ENCODE data around the gene HS1BP3. TPM values are rescaled to one million over a fixed set of nuclear protein-coding genes. Genes with fewer than 3 reads are reported as not detected.

Gene HS1BP3
- total RNA-seq, 1 donor from 2014 or later: 16.5 TPM

DNA sequence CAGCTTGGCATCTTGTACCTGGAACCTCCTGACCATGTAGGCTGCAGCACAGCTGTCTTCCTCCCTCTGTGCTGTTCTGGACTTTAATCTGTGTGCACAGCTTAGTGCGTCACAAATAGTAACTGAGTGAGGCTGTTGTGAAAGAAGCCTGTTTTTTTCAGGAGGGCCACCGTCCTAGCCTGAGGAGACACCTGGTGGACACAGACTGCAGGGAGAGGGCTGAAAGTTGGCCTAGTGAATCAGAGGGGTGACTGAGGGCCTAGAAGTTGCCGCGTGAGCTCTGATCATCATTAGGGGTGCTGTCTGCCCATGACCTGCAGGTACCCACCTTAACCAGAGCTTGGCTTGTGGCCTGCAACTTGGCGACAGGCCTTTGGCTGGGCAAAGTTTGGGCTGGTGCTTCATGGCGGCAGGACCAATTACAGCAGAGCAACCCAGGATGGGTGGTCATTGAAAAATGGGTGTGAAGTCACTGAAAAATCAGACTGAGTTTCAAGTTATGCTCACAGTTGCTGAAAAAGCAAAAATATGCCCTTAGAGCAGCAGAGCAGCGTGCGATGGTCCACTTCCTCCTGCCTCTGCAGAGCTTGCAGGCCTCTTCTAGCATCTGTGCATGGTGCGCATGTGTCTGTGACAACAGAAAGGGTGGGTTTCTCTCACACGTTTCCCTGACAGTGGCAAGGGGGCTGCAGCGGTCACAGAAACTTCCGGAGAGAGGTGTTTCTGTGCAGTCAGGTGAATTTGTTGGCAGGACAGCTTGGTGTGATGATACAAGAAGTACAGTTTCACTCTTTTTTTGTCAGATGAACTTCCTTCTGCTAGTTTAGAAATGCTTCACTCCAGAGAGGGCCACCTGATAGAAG, 25.7 kb upstream of the HS1BP3 start:
- no peaks in the 10 kb centered on the region for H3K9me3 Mint-ChIP-seq (ENCODE audit: low read depth)
- H3K36me3 Mint-ChIP-seq (ENCODE audit: insufficient read depth): no peaks in the 10 kb centered on the region
- no peaks in the 10 kb centered on the region for H3K4me1 Mint-ChIP-seq (ENCODE audit: low read depth)
- H3K4me3 Mint-ChIP-seq (ENCODE audit: low read depth): no peak overlapping the region
- H3K27ac Mint-ChIP-seq: no peak overlapping the region
- DNase-seq (ENCODE audit: low spot score, unreplicated experiment): no peak
- TF ChIP-seq, protein P1, sequence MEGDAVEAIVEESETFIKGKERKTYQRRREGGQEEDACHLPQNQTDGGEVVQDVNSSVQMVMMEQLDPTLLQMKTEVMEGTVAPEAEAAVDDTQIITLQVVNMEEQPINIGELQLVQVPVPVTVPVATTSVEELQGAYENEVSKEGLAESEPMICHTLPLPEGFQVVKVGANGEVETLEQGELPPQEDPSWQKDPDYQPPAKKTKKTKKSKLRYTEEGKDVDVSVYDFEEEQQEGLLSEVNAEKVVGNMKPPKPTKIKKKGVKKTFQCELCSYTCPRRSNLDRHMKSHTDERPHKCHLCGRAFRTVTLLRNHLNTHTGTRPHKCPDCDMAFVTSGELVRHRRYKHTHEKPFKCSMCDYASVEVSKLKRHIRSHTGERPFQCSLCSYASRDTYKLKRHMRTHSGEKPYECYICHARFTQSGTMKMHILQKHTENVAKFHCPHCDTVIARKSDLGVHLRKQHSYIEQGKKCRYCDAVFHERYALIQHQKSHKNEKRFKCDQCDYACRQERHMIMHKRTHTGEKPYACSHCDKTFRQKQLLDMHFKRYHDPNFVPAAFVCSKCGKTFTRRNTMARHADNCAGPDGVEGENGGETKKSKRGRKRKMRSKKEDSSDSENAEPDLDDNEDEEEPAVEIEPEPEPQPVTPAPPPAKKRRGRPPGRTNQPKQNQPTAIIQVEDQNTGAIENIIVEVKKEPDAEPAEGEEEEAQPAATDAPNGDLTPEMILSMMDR (IDR thresholded peaks at IDR 0.05; ENCODE audit: unreplicated experiment): peak; percentile 21
- H3K27me3 Mint-ChIP-seq: peaks cover 42% of the 10 kb centered on the region

DNA sequence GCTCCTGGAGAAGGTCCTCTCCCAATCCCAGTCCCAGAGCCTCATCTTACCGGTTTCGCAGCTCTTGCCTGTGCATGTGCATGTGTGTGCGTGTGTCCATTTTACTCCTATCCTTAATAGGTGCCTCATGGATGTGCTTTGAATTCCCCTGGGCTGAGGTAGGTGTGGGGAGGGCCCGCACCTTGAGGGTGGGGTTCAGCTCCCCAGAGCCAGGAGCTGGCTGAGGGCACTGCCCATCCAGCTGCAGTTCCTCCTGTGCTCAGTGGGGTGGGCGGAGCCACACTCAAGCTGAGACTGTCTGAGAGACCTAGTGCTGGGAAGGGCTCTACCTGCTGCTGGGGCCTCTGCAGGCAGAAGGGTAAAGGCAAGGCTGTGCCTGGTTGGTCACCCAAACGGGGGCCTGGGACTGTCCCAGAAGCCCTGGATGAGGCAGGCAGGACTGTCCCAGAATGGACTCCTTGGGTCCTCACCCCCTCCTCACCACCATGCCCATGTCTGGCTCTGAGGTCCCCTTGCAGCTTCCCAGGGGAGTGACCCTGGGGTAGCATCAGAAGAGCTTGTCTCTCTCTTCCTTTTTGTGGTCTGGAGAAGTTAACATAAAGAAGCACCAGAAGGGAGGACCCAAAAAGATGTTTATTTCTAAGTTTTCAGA, 24.9 kb upstream of the HS1BP3 start:
- DNase-seq (ENCODE audit: low spot score, unreplicated experiment): no peak
- Mint-ChIP-seq H3K4me3 (ENCODE audit: low read depth) (no peak overlapping the region), H3K36me3 (ENCODE audit: insufficient read depth) (no peaks in the 10 kb centered on the region), H3K4me1 (ENCODE audit: low read depth) (no peaks in the 10 kb centered on the region), H3K9me3 (ENCODE audit: low read depth) (no peaks in the 10 kb centered on the region), H3K27ac (peak overlapping the region; percentile 67), H3K27me3 (peaks cover 48% of the 10 kb centered on the region)
- TF ChIP-seq, protein P1 (IDR thresholded peaks at IDR 0.05; ENCODE audit: unreplicated experiment): no peak

DNA sequence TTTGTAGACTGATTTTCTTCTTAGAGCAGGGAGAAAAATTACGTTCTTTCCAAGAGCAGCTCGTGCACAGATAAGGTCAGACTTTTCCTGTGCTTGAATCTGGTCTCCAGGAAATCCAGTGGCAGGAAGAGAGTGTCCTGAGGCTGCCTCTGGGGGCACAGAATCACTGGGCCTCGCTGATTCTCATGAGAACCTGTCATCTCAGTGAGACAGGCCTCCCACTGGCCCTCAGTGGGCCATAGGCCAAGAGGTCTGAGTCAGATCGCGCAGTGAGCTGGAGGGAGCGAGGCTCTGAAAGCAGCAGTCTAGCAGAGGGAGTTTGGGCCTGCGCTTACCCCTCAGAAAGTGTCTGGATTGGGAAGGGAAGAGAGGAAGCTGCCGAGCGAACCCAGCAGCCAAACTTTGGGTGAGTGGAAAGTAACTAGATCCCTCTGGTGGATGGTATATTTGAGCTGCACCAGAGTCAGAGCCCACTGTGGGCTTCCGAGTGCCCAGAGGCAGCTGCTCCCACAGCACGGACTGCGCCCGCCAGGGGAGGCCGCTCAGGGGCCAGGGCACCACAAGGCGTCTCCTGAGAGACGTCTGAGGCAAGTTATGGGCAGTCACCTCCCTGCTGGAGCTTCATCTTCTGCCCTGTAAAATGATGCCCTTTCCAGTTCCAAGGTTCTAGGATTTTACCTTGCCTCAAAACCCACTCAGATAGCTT, 24.2 kb upstream of the HS1BP3 start:
- no peaks in the 10 kb centered on the region for H3K36me3 Mint-ChIP-seq (ENCODE audit: insufficient read depth)
- TF ChIP-seq, protein P1 (IDR thresholded peaks at IDR 0.05; ENCODE audit: unreplicated experiment): no peak
- no peak overlapping the region for H3K4me3 Mint-ChIP-seq (ENCODE audit: low read depth)
- H3K27ac Mint-ChIP-seq: no peak overlapping the region
- peaks cover 52% of the 10 kb centered on the region for H3K27me3 Mint-ChIP-seq
- no peaks in the 10 kb centered on the region for H3K9me3 Mint-ChIP-seq (ENCODE audit: low read depth)
- DNase-seq (ENCODE audit: low spot score, unreplicated experiment): no peak
- H3K4me1 Mint-ChIP-seq (ENCODE audit: low read depth): no peaks in the 10 kb centered on the region

DNA sequence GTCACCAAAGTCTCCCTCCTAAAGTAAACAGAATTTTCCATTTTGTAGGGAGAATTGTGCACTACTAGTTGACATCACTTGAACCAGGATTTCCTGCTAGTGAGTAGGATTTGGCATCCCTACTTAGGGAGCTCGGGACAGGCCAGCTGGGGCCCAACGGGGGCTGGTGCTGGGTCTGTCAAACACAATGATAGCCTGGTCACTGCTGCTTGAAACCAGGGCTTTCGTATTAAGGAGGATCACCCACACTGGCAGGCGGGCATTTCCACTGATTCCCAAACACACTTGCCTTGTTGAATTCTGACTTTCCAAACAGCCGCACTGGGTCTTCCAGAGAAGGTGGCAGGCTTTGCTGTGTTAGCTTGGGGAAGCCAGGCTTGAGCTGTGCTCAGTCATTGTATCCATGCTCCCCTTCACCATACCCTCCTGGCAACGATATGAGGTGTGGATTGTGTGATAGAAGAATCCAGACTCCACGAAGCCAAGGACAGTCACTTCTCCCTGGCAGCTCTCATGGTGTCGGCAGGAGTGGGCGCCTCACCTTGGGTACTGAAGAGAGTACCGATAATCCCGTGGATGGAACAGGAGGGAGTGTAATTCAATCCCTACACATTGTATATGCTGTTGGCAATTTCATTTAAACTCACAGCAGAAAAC, 23.5 kb upstream of the HS1BP3 start:
- H3K4me3 Mint-ChIP-seq (ENCODE audit: low read depth): no peak overlapping the region
- DNase-seq (ENCODE audit: low spot score, unreplicated experiment): no peak
- H3K4me1 Mint-ChIP-seq (ENCODE audit: low read depth): no peaks in the 10 kb centered on the region
- peaks cover 58% of the 10 kb centered on the region for H3K27me3 Mint-ChIP-seq
- H3K9me3 Mint-ChIP-seq (ENCODE audit: low read depth): no peaks in the 10 kb centered on the region
- H3K27ac Mint-ChIP-seq: no peak overlapping the region
- TF ChIP-seq, protein P1 (IDR thresholded peaks at IDR 0.05; ENCODE audit: unreplicated experiment): no peak
- no peaks in the 10 kb centered on the region for H3K36me3 Mint-ChIP-seq (ENCODE audit: insufficient read depth)
